H1 (cell line): Measurements from ENCODE around the gene LIMS1.

ENCODE experiments used
- BCL11A ChIP-seq, 2 experiments: IDR thresholded peaks; one replicate each; pipeline ENCODE4 v1.6.1; 2011; ENCODE audit warnings: low read depth in 2 of 2, low read length in 2 of 2, mild to moderate bottlenecking in 2 of 2
- EP300 ChIP-seq, 2 experiments: IDR thresholded peaks; 1 replicate in 1 of 2; 2 replicates in 1 of 2; pipeline ENCODE4 v1.6.1; 2011 to 2012; ENCODE audit warnings: low read depth in 2 of 2, low read length in 2 of 2, mild to moderate bottlenecking in 2 of 2, borderline replicate concordance in 1 of 2, inconsistent platforms in 1 of 2, moderate library complexity in 1 of 2
- EZH2 ChIP-seq: fragments of 200-600 bp; sonication (generic); IDR thresholded peaks from 2 replicates; pipeline ENCODE4 v1.7.1; 2012; ENCODE audit warnings: low read depth, mild to moderate bottlenecking, moderate library complexity, low read length, inconsistent platforms; ENCODE audit not compliant: severe bottlenecking
- RXRA ChIP-seq: IDR thresholded peaks from 2 replicates; pipeline ENCODE4 v1.6.1; 2011; ENCODE audit warnings: low read depth, mild to moderate bottlenecking, low read length, moderate library complexity; ENCODE audit not compliant: insufficient read depth
- ZNF274 ChIP-seq: IDR thresholded peaks from 2 replicates; pipeline ENCODE4 v1.7.0; 2012; ENCODE audit warnings: low read length, borderline replicate concordance; ENCODE audit errors: extremely low read depth
- TF ChIP-seq, protein P1 (sequence below): IDR thresholded peaks from 2 replicates; pipeline ENCODE4 v1.6.1; 2011; ENCODE audit warnings: low read length, improper control_type of control experiment
- TF ChIP-seq, protein P2 (sequence below), 3 experiments: IDR thresholded peaks; 1 replicate in 2 of 3; 2 replicates in 1 of 3; pipeline versions ENCODE4 v1.5.1 to v1.6.1; 2011; ENCODE audit warnings: low read length in 3 of 3, mild to moderate bottlenecking in 3 of 3, inconsistent platforms in 2 of 3, low read depth in 1 of 3, moderate library complexity in 1 of 3; ENCODE audit not compliant: insufficient read depth in 1 of 3; ENCODE audit errors: control extremely low read depth in 1 of 3

DNA sequence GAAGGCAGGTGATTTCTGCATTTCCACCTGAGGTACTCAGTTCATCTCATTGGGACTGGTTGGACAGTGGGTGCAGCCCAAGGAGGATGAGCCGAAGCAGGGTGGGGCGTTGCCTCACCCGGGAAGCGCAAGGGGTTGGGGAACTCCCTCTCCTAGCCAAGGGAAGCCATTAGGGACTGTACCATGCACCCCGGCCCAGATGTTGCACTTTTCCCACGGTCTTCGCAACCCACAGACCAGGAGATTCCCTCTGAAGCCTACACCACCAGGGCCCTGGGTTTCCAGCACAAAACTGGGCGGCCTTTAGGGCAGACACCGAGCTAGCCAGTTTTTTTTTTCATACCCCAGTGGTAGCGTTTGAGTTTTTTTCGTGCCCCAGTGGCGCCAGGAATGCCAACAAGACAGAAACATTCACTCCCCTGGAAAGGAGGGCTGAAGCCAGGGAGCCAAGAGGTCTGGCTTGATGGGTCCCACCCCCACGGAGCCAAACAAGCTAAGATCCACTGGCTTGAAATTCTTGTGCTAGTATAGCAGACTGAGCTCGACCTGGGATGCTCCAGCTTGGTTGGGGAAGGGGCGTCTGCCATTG is 109.1 kb downstream of the LIMS1 start:
- TF ChIP-seq, protein P1, sequence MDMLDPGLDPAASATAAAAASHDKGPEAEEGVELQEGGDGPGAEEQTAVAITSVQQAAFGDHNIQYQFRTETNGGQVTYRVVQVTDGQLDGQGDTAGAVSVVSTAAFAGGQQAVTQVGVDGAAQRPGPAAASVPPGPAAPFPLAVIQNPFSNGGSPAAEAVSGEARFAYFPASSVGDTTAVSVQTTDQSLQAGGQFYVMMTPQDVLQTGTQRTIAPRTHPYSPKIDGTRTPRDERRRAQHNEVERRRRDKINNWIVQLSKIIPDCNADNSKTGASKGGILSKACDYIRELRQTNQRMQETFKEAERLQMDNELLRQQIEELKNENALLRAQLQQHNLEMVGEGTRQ: no peak
- TF ChIP-seq, protein P2, sequence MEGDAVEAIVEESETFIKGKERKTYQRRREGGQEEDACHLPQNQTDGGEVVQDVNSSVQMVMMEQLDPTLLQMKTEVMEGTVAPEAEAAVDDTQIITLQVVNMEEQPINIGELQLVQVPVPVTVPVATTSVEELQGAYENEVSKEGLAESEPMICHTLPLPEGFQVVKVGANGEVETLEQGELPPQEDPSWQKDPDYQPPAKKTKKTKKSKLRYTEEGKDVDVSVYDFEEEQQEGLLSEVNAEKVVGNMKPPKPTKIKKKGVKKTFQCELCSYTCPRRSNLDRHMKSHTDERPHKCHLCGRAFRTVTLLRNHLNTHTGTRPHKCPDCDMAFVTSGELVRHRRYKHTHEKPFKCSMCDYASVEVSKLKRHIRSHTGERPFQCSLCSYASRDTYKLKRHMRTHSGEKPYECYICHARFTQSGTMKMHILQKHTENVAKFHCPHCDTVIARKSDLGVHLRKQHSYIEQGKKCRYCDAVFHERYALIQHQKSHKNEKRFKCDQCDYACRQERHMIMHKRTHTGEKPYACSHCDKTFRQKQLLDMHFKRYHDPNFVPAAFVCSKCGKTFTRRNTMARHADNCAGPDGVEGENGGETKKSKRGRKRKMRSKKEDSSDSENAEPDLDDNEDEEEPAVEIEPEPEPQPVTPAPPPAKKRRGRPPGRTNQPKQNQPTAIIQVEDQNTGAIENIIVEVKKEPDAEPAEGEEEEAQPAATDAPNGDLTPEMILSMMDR (IDR thresholded peaks at IDR 0.05; ENCODE audit: control extremely low read depth in 1 of 3, insufficient read depth in 1 of 3, low read depth in 1 of 3, low read length in 3 of 3): no peak
- TF ChIP-seq BCL11A (IDR thresholded peaks at IDR 0.05; ENCODE audit: low read depth in 2 of 2, low read length in 2 of 2) (no peak), EZH2 (no peak), EP300 (IDR thresholded peaks at IDR 0.05; ENCODE audit: borderline replicate concordance in 1 of 2, low read depth in 2 of 2, low read length in 2 of 2) (no peak), RXRA (no peak), ZNF274 (no peak)
